Measurements from ENCODE around the gene SLC39A9. TPM values are rescaled to one million over a fixed set of nuclear protein-coding genes. Genes with fewer than 3 reads are reported as not detected.

SLC39A9 gene
- total and polyA plus RNA-seq, 8 donors: 12.1 to 121 (median 19.6) TPM

- H3K27me3 ChIP-seq: no peaks in the 10 kb centered on the region
- peaks cover 0 to 52% (median 46%) of the 10 kb centered on the region in 4 donors for H3K36me3 ChIP-seq
- intact Hi-C loops (cut with DNase I; ENCODE audit: low total_unique reads): no loop called here
- no peak for TF ChIP-seq EP300 (IDR thresholded peaks at IDR 0.05)
- no peak for TF ChIP-seq POLR2A (IDR thresholded peaks at IDR 0.05)
- TF ChIP-seq CTCF (IDR thresholded peaks at IDR 0.05): no peak
- TF ChIP-seq POLR2AphosphoS5 (IDR thresholded peaks at IDR 0.05): no peak
- DNase-seq: no peak
- no peak overlapping the region for H3K4me3 ChIP-seq
- H3K4me1 ChIP-seq: no peaks in the 10 kb centered on the region
- peaks cover 0 to 6% (median 0%) of the 10 kb centered on the region in 4 donors for H3K9me3 ChIP-seq
- WGBS, 5 donors: 93 to 98% (median 97%) methylated on average over 3 of the region's 3 CpGs
- H3K27ac ChIP-seq: no peak overlapping the region
Measured at GRCh38 chr14:69375182-69375581, 23.3 kb upstream of the SLC39A9 start.

GRCh38 chr14:69375722-69376121 lies 22.8 kb upstream of the SLC39A9 start:
- WGBS, 5 donors: 97 to 99% (median 99%) methylated on average over 5 of the region's 5 CpGs
- no peak for DNase-seq
- no peak overlapping the region for H3K4me3 ChIP-seq
- no peaks in the 10 kb centered on the region for H3K27me3 ChIP-seq
- peaks cover 0 to 6% (median 0%) of the 10 kb centered on the region in 4 donors for H3K9me3 ChIP-seq
- intact Hi-C loops (cut with DNase I; ENCODE audit: low total_unique reads): no loop called here
- no peak overlapping the region for H3K27ac ChIP-seq
- peaks cover 0 to 57% (median 52%) of the 10 kb centered on the region in 4 donors for H3K36me3 ChIP-seq
- TF ChIP-seq POLR2A (IDR thresholded peaks at IDR 0.05) (no peak), EP300 (IDR thresholded peaks at IDR 0.05) (no peak), CTCF (IDR thresholded peaks at IDR 0.05) (no peak), POLR2AphosphoS5 (IDR thresholded peaks at IDR 0.05) (no peak)
- no peaks in the 10 kb centered on the region for H3K4me1 ChIP-seq

GRCh38 chr14:69376439-69376838 lies 22.1 kb upstream of the SLC39A9 start:
- DNase-seq: no peak
- intact Hi-C loops (cut with DNase I; ENCODE audit: low total_unique reads): no loop called here
- H3K4me3 ChIP-seq: no peak overlapping the region
- TF ChIP-seq CTCF (IDR thresholded peaks at IDR 0.05) (no peak), POLR2AphosphoS5 (IDR thresholded peaks at IDR 0.05) (no peak), EP300 (IDR thresholded peaks at IDR 0.05) (no peak), POLR2A (IDR thresholded peaks at IDR 0.05) (no peak)
- peaks cover 0 to 6% (median 0%) of the 10 kb centered on the region in 4 donors for H3K9me3 ChIP-seq
- no peaks in the 10 kb centered on the region for H3K27me3 ChIP-seq
- H3K27ac ChIP-seq: no peak overlapping the region
- H3K36me3 ChIP-seq: peaks cover 3 to 64% (median 59%) of the 10 kb centered on the region in 4 donors
- no peaks in the 10 kb centered on the region for H3K4me1 ChIP-seq

- Histone ChIP-seq H3K4me3 (no peak overlapping the region), H3K9me3 (peaks cover 0 to 6% (median 0%) of the 10 kb centered on the region in 4 donors), H3K36me3 (peaks cover 4 to 73% (median 69%) of the 10 kb centered on the region in 4 donors), H3K27ac (no peak overlapping the region), H3K4me1 (no peaks in the 10 kb centered on the region), H3K27me3 (no peaks in the 10 kb centered on the region)
- intact Hi-C loops (cut with DNase I; ENCODE audit: low total_unique reads): no loop called here
- DNase-seq: no peak
- 88 to 96% (median 94%) methylated on average over 2 of the region's 2 CpGs for WGBS, 5 donors
- TF ChIP-seq POLR2AphosphoS5 (IDR thresholded peaks at IDR 0.05): no peak
- no peak for TF ChIP-seq EP300 (IDR thresholded peaks at IDR 0.05)
- no peak for TF ChIP-seq POLR2A (IDR thresholded peaks at IDR 0.05)
- no peak for TF ChIP-seq CTCF (IDR thresholded peaks at IDR 0.05)
Measured at GRCh38 chr14:69378274-69378673, 20.2 kb upstream of the SLC39A9 start.

Measured in stomach (tissue), 9 donors.